HCT116 (cell line): ENCODE results near the gene ADGRB2. TPM values are rescaled to one million over a fixed set of nuclear protein-coding genes. Genes with fewer than 3 reads are reported as not detected.

Source experiments
- ATAC-seq: fragments of 200-7000 bp; cut with Tn5 transposase; 2 replicates; pipeline ENCODE4 v1.9.1; 2020; ENCODE audit warnings: mild to moderate bottlenecking, moderate library complexity
- BruUV-seq: library from RNA; stranded (reverse); fragments of 400-500 nt; replicated peaks from 2 replicates; lab custom pipeline; 2021; lab: Mats Ljungman, UMichigan
- CTCF ChIA-PET: fragments of 300-600 bp; sonication (Branson Sonifier 250); formaldehyde crosslinking; loops from one replicate; lab custom pipeline; 2021; ENCODE audit warnings: antibody characterized with exemption; lab: Charles Lee
- POLR2A ChIA-PET: fragments of 300-600, 350-600 bp; sonication (Branson Sonifier 250); formaldehyde crosslinking; loops from one replicate; lab custom pipeline; 2021; ENCODE audit warnings: antibody characterized with exemption; lab: Charles Lee
- RAD21 ChIA-PET, 2 experiments: fragments of 300-600 bp; sonication (Branson Sonifier 250); formaldehyde crosslinking; loops; one replicate each; lab custom pipeline; 2023; ENCODE audit warnings: low total read pairs in 2 of 2; ENCODE audit not compliant: uncharacterized antibody in 2 of 2, unreplicated experiment in 2 of 2, low non-redundant PET in 1 of 2; lab: Charles Lee
- DNase-seq: peaks from one replicate; pipeline ENCODE4 v3.0.0-alpha.2; 2010; ENCODE audit warnings: low read depth, low spot score
- H2AFZ ChIP-seq: fragments of 200-600 bp; shearing (Covaris generic), sonication (generic); 2 replicates; pipeline ENCODE4 v1.6.1; 2017; ENCODE audit warnings: low read depth, mixed run types, mixed read lengths, antibody characterized with exemption, low read length; ENCODE audit not compliant: poor library complexity, severe bottlenecking
- H3K27ac ChIP-seq: 2 replicates; pipeline ENCODE4 v1.5.1; 2012; ENCODE audit warnings: low read depth, low read length
- H3K27me3 ChIP-seq: fragments of 200-600 bp; sonication (generic); 2 replicates; pipeline ENCODE4 v1.6.1; 2016; ENCODE audit warnings: mixed run types, low read length, mixed read lengths; ENCODE audit not compliant: insufficient read depth
- H3K36me3 ChIP-seq, 2 experiments: fragments of 200-500 bp in 1 of 2; fragments of 200-600 bp in 1 of 2; sonication (Bioruptor generic) in 1 of 2; sonication (generic) in 1 of 2; 2 replicates each; pipeline versions ENCODE4 v1.5.1 to v1.6.1; 2014 to 2016; ENCODE audit warnings: low read length in 2 of 2, inconsistent platforms in 1 of 2, mixed read lengths in 1 of 2, mixed run types in 1 of 2; ENCODE audit not compliant: insufficient read depth in 2 of 2, control insufficient read depth in 1 of 2
- H3K4me1 ChIP-seq, 2 experiments: fragments of 200-600 bp in 1 of 2; sonication (generic) in 1 of 2; 2 replicates each; pipeline versions ENCODE4 v1.5.1 to v1.6.1; 2012 to 2017; ENCODE audit warnings: low read length in 2 of 2, inconsistent platforms in 1 of 2, mild to moderate bottlenecking in 1 of 2, mixed read lengths in 1 of 2, mixed run types in 1 of 2, moderate library complexity in 1 of 2; ENCODE audit not compliant: insufficient read depth in 2 of 2, control insufficient read depth in 1 of 2
- H3K4me2 ChIP-seq: fragments of 200-600 bp; sonication (generic); 2 replicates; pipeline ENCODE4 v1.6.1; 2017; ENCODE audit warnings: mixed run types, low read length, mixed read lengths
- H3K4me3 ChIP-seq, 2 experiments: fragments of 200-600 bp in 1 of 2; sonication (generic) in 1 of 2; replicated peaks in 1 of 2; 2 replicates each; pipeline ENCODE4 v1.5.1; 2011 to 2016; ENCODE audit warnings: low read length in 2 of 2, control low read depth in 1 of 2, low read depth in 1 of 2, mild to moderate bottlenecking in 1 of 2, mixed read lengths in 1 of 2, mixed run types in 1 of 2
- H3K79me2 ChIP-seq: fragments of 200-600 bp; sonication (generic); 2 replicates; pipeline ENCODE4 v1.6.1; 2017; ENCODE audit warnings: mild to moderate bottlenecking, mixed run types, low read length, moderate library complexity, mixed read lengths; ENCODE audit not compliant: insufficient read depth
- H3K9ac ChIP-seq: fragments of 200-600 bp; sonication (generic); 2 replicates; pipeline ENCODE4 v1.6.1; 2016; ENCODE audit warnings: low read length, mixed read lengths
- H3K9me2 ChIP-seq: fragments of 200-600 bp; sonication (generic), shearing (Covaris generic); 2 replicates; pipeline ENCODE4 v1.6.1; 2017; ENCODE audit warnings: mixed run types, mild to moderate bottlenecking, moderate library complexity; ENCODE audit not compliant: insufficient read depth
- H3K9me3 ChIP-seq, 2 experiments: fragments of 200-500 bp in 1 of 2; fragments of 200-600 bp in 1 of 2; sonication (Bioruptor generic) in 1 of 2; sonication (generic) in 1 of 2; 2 replicates each; pipeline ENCODE4 v1.6.1; 2014 to 2017; ENCODE audit warnings: low read length in 2 of 2, mixed read lengths in 2 of 2, inconsistent platforms in 1 of 2, low read depth in 1 of 2, mild to moderate bottlenecking in 1 of 2, mixed run types in 1 of 2, moderate library complexity in 1 of 2; ENCODE audit not compliant: control insufficient read depth in 1 of 2, insufficient read depth in 1 of 2
- H4K20me1 ChIP-seq: fragments of 200-600 bp; sonication (generic), shearing (Covaris generic); 2 replicates; pipeline ENCODE4 v1.6.1; 2017; ENCODE audit warnings: mixed run types, mild to moderate bottlenecking, moderate library complexity; ENCODE audit not compliant: insufficient read depth
- ATF3 ChIP-seq: IDR thresholded peaks from 2 replicates; pipeline ENCODE4 v1.6.1; 2012
- CBX3 ChIP-seq: IDR thresholded peaks from 2 replicates; pipeline ENCODE4 v1.6.1; 2012; ENCODE audit warnings: low read depth
- CEBPB ChIP-seq: IDR thresholded peaks from 2 replicates; pipeline ENCODE4 v1.6.1; 2012; ENCODE audit warnings: low read depth
- CTCF ChIP-seq, 3 experiments: fragments of 200-600 bp in 1 of 3; sonication (generic) in 1 of 3; IDR thresholded peaks in 2 of 3; conservative IDR thresholded peaks in 1 of 3; 2 replicates each; pipeline ENCODE4 v1.5.1; 2012 to 2017; ENCODE audit warnings: low read depth in 2 of 3, low read length in 2 of 3, antibody characterized with exemption in 1 of 3, borderline replicate concordance in 1 of 3, control low read depth in 1 of 3, mild to moderate bottlenecking in 1 of 3, mixed read lengths in 1 of 3, mixed run types in 1 of 3, moderate library complexity in 1 of 3; ENCODE audit not compliant: insufficient read depth in 1 of 3
- EGR1 ChIP-seq: IDR thresholded peaks from 2 replicates; pipeline ENCODE4 v1.6.1; 2012; ENCODE audit warnings: low read depth
- ELF1 ChIP-seq: IDR thresholded peaks from 2 replicates; pipeline ENCODE4 v1.6.1; 2012; ENCODE audit warnings: low read depth, borderline replicate concordance
- EZH2phosphoT487 ChIP-seq: fragments of 200-600 bp; IDR thresholded peaks from 2 replicates; pipeline ENCODE4 v1.6.1; 2018; ENCODE audit warnings: antibody characterized with exemption, borderline replicate concordance
- FOSL1 ChIP-seq: IDR thresholded peaks from 2 replicates; pipeline ENCODE4 v1.6.1; 2012; ENCODE audit warnings: low read depth
- JUND ChIP-seq: IDR thresholded peaks from 2 replicates; pipeline ENCODE4 v1.6.1; 2012
- POLR2A ChIP-seq: IDR thresholded peaks from 2 replicates; pipeline ENCODE4 v1.7.0; 2011; ENCODE audit warnings: borderline replicate concordance; ENCODE audit not compliant: insufficient read depth, insufficient read length; ENCODE audit errors: extremely low read depth
- POLR2AphosphoS5 ChIP-seq: IDR thresholded peaks from 2 replicates; pipeline ENCODE4 v1.6.1; 2011; ENCODE audit warnings: mild to moderate bottlenecking, low read depth, low read length, moderate library complexity
- RAD21 ChIP-seq: IDR thresholded peaks from 2 replicates; pipeline ENCODE4 v1.6.1; 2012; ENCODE audit warnings: low read depth, mild to moderate bottlenecking
- SP1 ChIP-seq: IDR thresholded peaks from 2 replicates; pipeline ENCODE4 v1.6.1; 2012; ENCODE audit warnings: low read depth
- SRF ChIP-seq: IDR thresholded peaks from 2 replicates; pipeline ENCODE4 v1.6.1; 2012; ENCODE audit warnings: low read depth
- TCF7L2 ChIP-seq: IDR thresholded peaks from 2 replicates; pipeline ENCODE4 v1.7.0; 2011; ENCODE audit warnings: borderline replicate concordance, inconsistent platforms; ENCODE audit not compliant: insufficient read depth, insufficient read length; ENCODE audit errors: extremely low read depth
- YY1 ChIP-seq: IDR thresholded peaks from 2 replicates; pipeline ENCODE4 v1.6.1; 2011; ENCODE audit warnings: low read length, low read depth, moderate library complexity, mild to moderate bottlenecking; ENCODE audit not compliant: insufficient replicate concordance; ENCODE audit errors: extremely low read depth
- ZFX ChIP-seq: fragments of 450-650 bp; IDR thresholded peaks from 2 replicates; pipeline ENCODE4 v1.6.1; 2017
- ZNF274 ChIP-seq: fragments of 200-500 bp; sonication (Bioruptor generic); IDR thresholded peaks from 2 replicates; pipeline ENCODE4 v1.6.1; 2014; ENCODE audit warnings: mild to moderate bottlenecking, low read depth, low read length, inconsistent platforms
- intact Hi-C: fragments of 100-400 bp; cut with micrococcal nuclease; formaldehyde crosslinking; loops from 2 replicates; pipeline ENCODE4 v1.10.0; 2022
- total RNA-seq: library from RNA; stranded (reverse); gene quantifications from one replicate; pipeline ENCODE4 v1.2.1, GENCODE V29; 2021; ENCODE audit not compliant: unreplicated experiment
- TF ChIP-seq, protein P1 (sequence below): IDR thresholded peaks from 2 replicates; pipeline ENCODE4 v1.6.1; 2011; ENCODE audit warnings: mild to moderate bottlenecking, low read length, moderate library complexity; ENCODE audit not compliant: insufficient replicate concordance; ENCODE audit errors: extremely low read depth
- TF ChIP-seq, protein P2 (sequence below): IDR thresholded peaks from 2 replicates; pipeline ENCODE4 v1.6.1; 2012

Gene ADGRB2
- total RNA-seq, 1 experiment from 2014 or later: 10.1 TPM

- H4K20me1 ChIP-seq: no peaks in the 10 kb centered on the region
- H3K4me1 ChIP-seq: peaks cover 0 to 15% of the 10 kb centered on the region in 2 experiments; a peak in 3 of 4 replicates
- ChIA-PET RAD21 (no interaction called here), POLR2A (no interaction called here), CTCF (interaction anchor here (1.6 to 2.0 kb wide), 2 partner anchors 10 to 20 kb away, joined by 5 to 6 read pairs; no protein-coding TSS in a partner anchor)
- TF ChIP-seq SRF: no peak
- TF ChIP-seq FOSL1: no peak
- TF ChIP-seq CEBPB: no peak
- TF ChIP-seq YY1: no peak
- TF ChIP-seq EGR1: no peak
- no peak for TF ChIP-seq POLR2A
- TF ChIP-seq, protein P1, sequence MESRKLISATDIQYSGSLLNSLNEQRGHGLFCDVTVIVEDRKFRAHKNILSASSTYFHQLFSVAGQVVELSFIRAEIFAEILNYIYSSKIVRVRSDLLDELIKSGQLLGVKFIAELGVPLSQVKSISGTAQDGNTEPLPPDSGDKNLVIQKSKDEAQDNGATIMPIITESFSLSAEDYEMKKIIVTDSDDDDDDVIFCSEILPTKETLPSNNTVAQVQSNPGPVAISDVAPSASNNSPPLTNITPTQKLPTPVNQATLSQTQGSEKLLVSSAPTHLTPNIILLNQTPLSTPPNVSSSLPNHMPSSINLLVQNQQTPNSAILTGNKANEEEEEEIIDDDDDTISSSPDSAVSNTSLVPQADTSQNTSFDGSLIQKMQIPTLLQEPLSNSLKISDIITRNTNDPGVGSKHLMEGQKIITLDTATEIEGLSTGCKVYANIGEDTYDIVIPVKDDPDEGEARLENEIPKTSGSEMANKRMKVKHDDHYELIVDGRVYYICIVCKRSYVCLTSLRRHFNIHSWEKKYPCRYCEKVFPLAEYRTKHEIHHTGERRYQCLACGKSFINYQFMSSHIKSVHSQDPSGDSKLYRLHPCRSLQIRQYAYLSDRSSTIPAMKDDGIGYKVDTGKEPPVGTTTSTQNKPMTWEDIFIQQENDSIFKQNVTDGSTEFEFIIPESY: no peak
- TF ChIP-seq CTCF (IDR thresholded peaks at IDR 0.05 in 2 of 3, conservative IDR thresholded peaks at IDR 0.05 in 1 of 3; ENCODE audit: borderline replicate concordance in 1 of 3, insufficient read depth in 1 of 3, low read depth in 2 of 3, low read length in 2 of 3): no peak
- no peak for TF ChIP-seq CBX3
- no peak for TF ChIP-seq ELF1
- TF ChIP-seq POLR2AphosphoS5: no peak
- no peak for TF ChIP-seq SP1
- TF ChIP-seq, protein P2, sequence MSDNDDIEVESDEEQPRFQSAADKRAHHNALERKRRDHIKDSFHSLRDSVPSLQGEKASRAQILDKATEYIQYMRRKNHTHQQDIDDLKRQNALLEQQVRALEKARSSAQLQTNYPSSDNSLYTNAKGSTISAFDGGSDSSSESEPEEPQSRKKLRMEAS: no peak
- TF ChIP-seq RAD21: no peak
- no peak for TF ChIP-seq ZFX
- TF ChIP-seq ATF3: no peak
- TF ChIP-seq JUND: no peak
- no peak for TF ChIP-seq ZNF274
- TF ChIP-seq TCF7L2: no peak
- TF ChIP-seq EZH2phosphoT487: no peak
- no peak for DNase-seq
- H3K4me2 ChIP-seq: no peak overlapping the region
- H3K4me3 ChIP-seq: no peak overlapping the region
- no peak for ATAC-seq
- H3K9me2 ChIP-seq: no peaks in the 10 kb centered on the region
- no peak overlapping the region for H3K9ac ChIP-seq
- no peak overlapping the region for H3K27ac ChIP-seq
- H3K36me3 ChIP-seq: no peaks in the 10 kb centered on the region; a peak in 1 of 4 replicates
- no peaks in the 10 kb centered on the region for H3K79me2 ChIP-seq
- H3K27me3 ChIP-seq: no peaks in the 10 kb centered on the region
- BruUV-seq: no TSS peak
- intact Hi-C loops: no loop called here
- H2AFZ ChIP-seq: no peak overlapping the region
- H3K9me3 ChIP-seq: no peaks in the 10 kb centered on the region
These were observed 28.6 kb downstream of the ADGRB2 start for GRCh38 chr1:31735571-31735970.
